ENCODE measurements around the gene GALNT18. TPM values are rescaled to one million over a fixed set of nuclear protein-coding genes. Genes with fewer than 3 reads are reported as not detected.

Gene GALNT18
- total RNA-seq, 1 donor from 2014 or later: 5.5 TPM

DNA sequence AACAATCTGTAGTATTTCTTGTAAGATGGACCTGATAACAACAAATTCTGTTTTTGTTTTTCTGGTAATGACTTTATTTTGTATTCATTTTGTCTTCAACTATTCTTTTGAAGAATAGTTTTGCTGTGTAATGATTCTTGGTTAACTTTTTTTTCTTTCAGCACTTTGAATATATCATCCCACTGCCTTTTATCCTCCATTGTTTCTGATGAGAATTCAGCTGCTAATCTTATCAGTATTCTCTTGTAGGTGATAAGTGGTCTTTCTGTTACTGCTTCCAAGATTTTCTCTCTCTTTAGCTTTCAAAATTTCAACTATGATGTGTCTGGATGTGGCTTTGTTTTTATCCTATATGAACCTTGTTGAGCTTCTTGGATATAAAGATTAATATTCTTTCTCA lies 21.5 kb downstream of the GALNT18 start:
- no peaks in the 10 kb centered on the region for H3K4me1 Mint-ChIP-seq (ENCODE audit: low read depth)
- no peaks in the 10 kb centered on the region for H3K9me3 Mint-ChIP-seq
- H3K27ac Mint-ChIP-seq: no peak overlapping the region
- no peak for DNase-seq (ENCODE audit: low spot score)
- H3K4me3 Mint-ChIP-seq (ENCODE audit: low read depth): no peak overlapping the region
- H3K27me3 Mint-ChIP-seq (ENCODE audit: low read depth): peaks cover 7% of the 10 kb centered on the region
- no peaks in the 10 kb centered on the region for H3K36me3 Mint-ChIP-seq (ENCODE audit: low read depth)
- intact Hi-C loops (cut with micrococcal nuclease): no loop called here

DNA sequence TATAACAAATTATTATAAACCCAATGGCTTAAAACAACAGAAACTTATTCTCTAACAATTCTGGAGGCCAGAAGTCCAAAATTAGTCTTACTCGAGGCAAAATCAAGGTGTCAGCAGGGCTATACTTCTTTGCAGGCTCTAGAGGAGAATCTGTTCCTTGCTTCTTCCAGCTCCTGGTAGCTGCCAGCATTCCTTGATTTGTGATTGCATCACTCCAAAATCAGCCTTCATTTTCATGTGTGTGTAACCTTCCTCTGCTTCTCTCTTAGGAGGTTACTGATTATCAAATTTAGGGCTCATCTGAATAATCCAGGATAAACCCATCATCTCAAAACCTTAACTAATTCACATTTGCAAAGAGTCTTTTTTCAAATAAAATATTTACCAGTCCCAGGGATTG lies 23.6 kb downstream of the GALNT18 start:
- Mint-ChIP-seq H3K4me1 (ENCODE audit: low read depth) (no peaks in the 10 kb centered on the region), H3K36me3 (ENCODE audit: low read depth) (no peaks in the 10 kb centered on the region), H3K4me3 (ENCODE audit: low read depth) (no peak overlapping the region), H3K27me3 (ENCODE audit: low read depth) (peaks cover 7% of the 10 kb centered on the region), H3K9me3 (no peaks in the 10 kb centered on the region), H3K27ac (no peak overlapping the region)
- no peak for DNase-seq (ENCODE audit: low spot score)
- intact Hi-C loops (cut with micrococcal nuclease): no loop called here

DNA sequence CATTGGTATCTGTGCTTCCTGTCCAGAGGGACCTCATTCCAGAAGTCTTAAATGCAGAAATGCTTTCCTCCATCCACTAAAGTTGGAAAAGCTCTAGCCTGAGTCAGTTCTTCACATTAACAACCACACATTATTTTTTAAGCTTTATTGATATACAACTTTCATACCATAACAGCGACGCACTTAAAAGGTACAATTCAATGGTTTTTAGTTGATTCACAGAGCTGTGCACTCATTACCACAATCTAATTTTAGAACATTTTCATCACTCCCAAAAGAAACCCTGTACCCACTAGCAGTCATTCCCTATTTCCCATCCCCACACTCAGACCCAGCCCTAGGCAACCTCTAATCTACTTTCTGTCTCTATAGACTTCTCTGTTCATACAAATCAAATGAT lies 27.6 kb downstream of the GALNT18 start:
- no peaks in the 10 kb centered on the region for H3K9me3 Mint-ChIP-seq
- H3K4me1 Mint-ChIP-seq (ENCODE audit: low read depth): no peaks in the 10 kb centered on the region
- H3K36me3 Mint-ChIP-seq (ENCODE audit: low read depth): no peaks in the 10 kb centered on the region
- H3K27ac Mint-ChIP-seq: no peak overlapping the region
- DNase-seq (ENCODE audit: low spot score): no peak
- intact Hi-C loops (cut with micrococcal nuclease): no loop called here
- no peak overlapping the region for H3K4me3 Mint-ChIP-seq (ENCODE audit: low read depth)
- H3K27me3 Mint-ChIP-seq (ENCODE audit: low read depth): peaks cover 9% of the 10 kb centered on the region

DNA sequence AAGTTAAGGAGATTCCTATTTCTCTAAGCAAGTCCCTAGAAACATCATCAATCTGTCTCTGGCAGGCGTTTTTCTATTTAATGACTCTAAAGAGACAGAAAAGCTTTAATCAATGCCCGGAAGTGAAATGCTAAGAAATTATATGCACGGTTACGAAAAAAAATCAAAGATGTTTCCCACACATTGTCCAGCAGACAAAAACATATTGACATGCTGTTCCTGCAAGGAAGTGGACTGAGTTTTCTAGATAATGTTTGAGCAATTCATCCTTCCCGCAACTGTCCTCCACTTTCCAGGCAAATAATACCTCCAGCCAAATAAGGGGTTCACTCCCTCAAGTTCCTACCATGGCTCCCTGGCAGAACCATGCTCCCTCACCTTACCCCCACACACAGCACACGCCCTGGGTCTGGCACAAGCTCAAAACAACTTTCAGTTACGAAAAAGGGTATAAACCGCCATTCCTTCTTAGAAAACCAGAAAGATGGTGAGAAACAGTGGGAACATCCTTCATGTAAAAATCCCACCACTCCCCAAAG lies 29.6 kb downstream of the GALNT18 start:
- Mint-ChIP-seq H3K27me3 (ENCODE audit: low read depth) (peaks cover 10% of the 10 kb centered on the region), H3K9me3 (no peaks in the 10 kb centered on the region), H3K27ac (no peak overlapping the region), H3K36me3 (ENCODE audit: low read depth) (no peaks in the 10 kb centered on the region), H3K4me1 (ENCODE audit: low read depth) (no peaks in the 10 kb centered on the region), H3K4me3 (ENCODE audit: low read depth) (no peak overlapping the region)
- DNase-seq (ENCODE audit: low spot score): no peak
- intact Hi-C loops (cut with micrococcal nuclease): no loop called here

DNA sequence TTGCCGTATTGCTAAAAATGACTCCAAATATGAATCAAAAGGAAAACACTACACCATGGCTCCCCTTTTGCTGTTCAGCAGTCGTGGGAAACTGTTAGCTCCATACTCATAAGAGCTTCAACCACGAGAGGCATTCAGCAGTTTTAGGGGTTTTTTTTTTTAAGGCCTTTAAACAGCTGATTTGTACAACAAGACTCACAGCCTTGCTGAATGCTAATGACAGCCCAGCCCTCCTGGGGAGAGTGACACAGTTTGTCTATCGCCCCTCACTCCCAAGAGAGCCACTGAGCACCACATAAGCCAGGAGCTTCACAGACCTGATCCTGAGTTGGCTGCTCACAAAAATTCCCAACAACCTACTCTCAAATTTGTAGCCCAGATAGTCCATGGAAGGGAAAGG lies 32.4 kb downstream of the GALNT18 start:
- H3K27ac Mint-ChIP-seq: no peak overlapping the region
- intact Hi-C loops (cut with micrococcal nuclease): no loop called here
- DNase-seq (ENCODE audit: low spot score): no peak
- peaks cover 7% of the 10 kb centered on the region for H3K27me3 Mint-ChIP-seq (ENCODE audit: low read depth)
- no peaks in the 10 kb centered on the region for H3K9me3 Mint-ChIP-seq
- no peaks in the 10 kb centered on the region for H3K36me3 Mint-ChIP-seq (ENCODE audit: low read depth)
- H3K4me1 Mint-ChIP-seq (ENCODE audit: low read depth): no peaks in the 10 kb centered on the region
- no peak overlapping the region for H3K4me3 Mint-ChIP-seq (ENCODE audit: low read depth)

DNA sequence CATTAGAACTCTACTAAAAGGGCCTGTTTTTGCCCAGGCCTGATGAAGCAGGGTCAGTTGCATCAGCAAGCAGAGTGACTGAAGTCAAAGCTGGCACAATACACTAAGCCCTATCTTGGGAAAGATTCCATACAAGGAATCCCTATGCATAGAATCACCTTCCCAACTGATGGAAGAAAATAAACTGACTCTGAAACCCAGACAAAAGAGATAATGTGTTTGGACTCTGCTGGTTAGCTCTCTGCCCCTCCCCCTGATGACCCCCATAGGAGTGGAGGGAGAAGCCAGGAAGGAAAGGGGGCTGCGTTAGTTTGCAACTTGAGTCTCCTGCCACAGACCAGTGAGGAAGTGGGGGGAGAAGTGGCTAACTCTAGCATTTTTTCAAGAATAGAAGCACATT lies 32.9 kb downstream of the GALNT18 start:
- Mint-ChIP-seq H3K9me3 (no peaks in the 10 kb centered on the region), H3K4me3 (ENCODE audit: low read depth) (no peak overlapping the region), H3K36me3 (ENCODE audit: low read depth) (no peaks in the 10 kb centered on the region), H3K27ac (no peak overlapping the region), H3K4me1 (ENCODE audit: low read depth) (no peaks in the 10 kb centered on the region), H3K27me3 (ENCODE audit: low read depth) (peaks cover 7% of the 10 kb centered on the region)
- intact Hi-C loops (cut with micrococcal nuclease): no loop called here
- no peak for DNase-seq (ENCODE audit: low spot score)

DNA sequence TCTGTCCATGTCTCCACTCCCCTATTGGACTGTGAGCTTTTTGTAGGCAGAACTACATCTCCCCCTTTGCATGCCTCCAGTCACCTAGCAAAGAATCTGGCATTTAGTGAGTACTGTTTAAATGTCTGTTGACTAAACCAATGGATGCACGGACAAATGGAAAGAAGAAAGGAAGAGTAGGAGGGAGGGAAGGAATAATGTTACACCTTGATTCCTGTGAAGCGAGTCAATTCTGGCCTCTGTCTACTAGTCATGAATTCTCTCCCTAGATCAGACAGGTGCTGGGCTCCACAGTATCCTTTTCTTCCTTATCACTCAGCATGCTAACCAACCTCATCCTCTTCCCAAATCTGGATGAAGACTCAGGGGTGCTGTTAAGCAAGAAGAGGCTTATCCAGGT lies 33.6 kb downstream of the GALNT18 start:
- H3K36me3 Mint-ChIP-seq (ENCODE audit: low read depth): no peaks in the 10 kb centered on the region
- H3K4me3 Mint-ChIP-seq (ENCODE audit: low read depth): no peak overlapping the region
- DNase-seq (ENCODE audit: low spot score): no peak
- H3K27ac Mint-ChIP-seq: no peak overlapping the region
- no peaks in the 10 kb centered on the region for H3K4me1 Mint-ChIP-seq (ENCODE audit: low read depth)
- H3K9me3 Mint-ChIP-seq: no peaks in the 10 kb centered on the region
- H3K27me3 Mint-ChIP-seq (ENCODE audit: low read depth): peaks cover 11% of the 10 kb centered on the region
- intact Hi-C loops (cut with micrococcal nuclease): no loop called here

DNA sequence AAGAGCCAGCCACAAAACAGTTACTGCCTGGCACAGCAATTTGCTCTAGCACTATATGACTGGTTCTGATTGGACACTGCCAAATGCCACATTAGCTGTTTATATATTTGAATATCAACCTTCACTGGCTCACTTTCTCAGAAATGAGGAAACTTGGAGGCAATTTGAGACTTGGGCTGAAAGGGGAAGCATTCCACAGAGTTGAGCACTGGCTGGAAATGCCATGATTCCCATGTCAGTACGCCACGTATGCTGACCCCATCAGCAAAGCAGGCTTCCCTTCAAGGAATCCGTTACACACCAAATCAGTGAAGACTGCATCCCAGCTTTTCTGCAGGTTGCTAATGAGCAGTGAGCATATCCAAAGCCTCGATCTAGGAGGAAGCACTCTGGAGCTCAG lies 34.7 kb downstream of the GALNT18 start:
- Mint-ChIP-seq H3K4me1 (ENCODE audit: low read depth) (no peaks in the 10 kb centered on the region), H3K4me3 (ENCODE audit: low read depth) (no peak overlapping the region), H3K27ac (no peak overlapping the region), H3K9me3 (no peaks in the 10 kb centered on the region), H3K36me3 (ENCODE audit: low read depth) (no peaks in the 10 kb centered on the region), H3K27me3 (ENCODE audit: low read depth) (peaks cover 11% of the 10 kb centered on the region)
- intact Hi-C loops (cut with micrococcal nuclease): no loop called here
- no peak for DNase-seq (ENCODE audit: low spot score)

DNA sequence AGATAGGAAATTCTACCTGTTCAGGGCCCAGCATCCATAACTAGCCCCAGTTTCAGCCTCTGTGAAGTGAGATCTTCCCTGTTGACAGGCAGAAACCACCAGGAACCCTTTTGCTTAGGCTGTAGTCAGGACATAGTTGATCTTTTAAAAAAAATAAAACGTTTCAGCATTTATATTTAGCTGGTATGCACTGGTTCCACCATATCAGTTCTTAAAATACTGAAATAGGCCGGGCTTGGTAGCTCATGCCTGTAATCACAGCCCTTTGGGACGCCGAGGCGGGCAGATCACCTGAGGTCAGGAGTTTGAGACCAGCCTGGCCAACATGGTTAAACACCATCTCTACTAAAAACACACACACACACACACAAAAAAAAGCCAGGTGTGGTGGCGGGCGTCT lies 35.3 kb downstream of the GALNT18 start:
- no peaks in the 10 kb centered on the region for H3K4me1 Mint-ChIP-seq (ENCODE audit: low read depth)
- no peak for DNase-seq (ENCODE audit: low spot score)
- intact Hi-C loops (cut with micrococcal nuclease): no loop called here
- peaks cover 11% of the 10 kb centered on the region for H3K27me3 Mint-ChIP-seq (ENCODE audit: low read depth)
- H3K36me3 Mint-ChIP-seq (ENCODE audit: low read depth): no peaks in the 10 kb centered on the region
- no peak overlapping the region for H3K4me3 Mint-ChIP-seq (ENCODE audit: low read depth)
- H3K9me3 Mint-ChIP-seq: no peaks in the 10 kb centered on the region
- H3K27ac Mint-ChIP-seq: no peak overlapping the region

DNA sequence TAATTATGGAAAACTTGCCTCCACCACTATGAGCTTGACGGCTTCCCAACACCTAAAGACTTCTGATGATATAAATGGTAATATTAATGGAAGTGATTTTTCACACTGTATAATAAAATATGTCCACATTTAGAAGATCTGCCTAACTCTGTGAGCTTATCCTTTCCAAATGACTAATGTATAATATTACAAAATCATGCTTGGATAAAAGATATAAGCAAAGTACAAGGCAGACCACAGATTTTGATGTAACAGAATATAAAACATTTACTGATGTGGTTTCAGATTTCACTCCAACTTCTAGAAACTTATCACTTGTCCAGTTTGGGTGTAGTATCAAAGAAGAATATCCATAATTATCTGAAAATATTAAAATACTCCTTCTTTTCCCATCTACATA lies 36.9 kb downstream of the GALNT18 start:
- Mint-ChIP-seq H3K4me1 (ENCODE audit: low read depth) (no peaks in the 10 kb centered on the region), H3K9me3 (no peaks in the 10 kb centered on the region), H3K4me3 (ENCODE audit: low read depth) (no peak overlapping the region), H3K36me3 (ENCODE audit: low read depth) (no peaks in the 10 kb centered on the region), H3K27me3 (ENCODE audit: low read depth) (peaks cover 9% of the 10 kb centered on the region), H3K27ac (no peak overlapping the region)
- intact Hi-C loops (cut with micrococcal nuclease): no loop called here
- no peak for DNase-seq (ENCODE audit: low spot score)

DNA sequence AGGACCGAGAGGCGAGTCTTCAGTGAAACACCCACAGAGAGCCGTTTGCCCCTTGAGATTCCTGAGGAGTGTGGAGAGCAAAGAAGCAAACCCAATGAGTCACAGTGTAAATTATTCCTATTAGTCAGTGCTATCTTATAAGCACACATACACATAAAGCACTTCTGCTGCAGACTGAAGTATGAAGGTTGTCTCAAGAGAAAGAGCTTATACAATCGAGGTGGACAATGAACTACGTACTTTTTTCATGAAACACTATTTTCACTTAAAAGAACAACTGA lies 37.3 kb downstream of the GALNT18 start:
- H3K36me3 Mint-ChIP-seq (ENCODE audit: low read depth): no peaks in the 10 kb centered on the region
- intact Hi-C loops (cut with micrococcal nuclease): no loop called here
- no peak overlapping the region for H3K4me3 Mint-ChIP-seq (ENCODE audit: low read depth)
- H3K27ac Mint-ChIP-seq: no peak overlapping the region
- peaks cover 9% of the 10 kb centered on the region for H3K27me3 Mint-ChIP-seq (ENCODE audit: low read depth)
- H3K4me1 Mint-ChIP-seq (ENCODE audit: low read depth): no peaks in the 10 kb centered on the region
- DNase-seq (ENCODE audit: low spot score): no peak
- H3K9me3 Mint-ChIP-seq: no peaks in the 10 kb centered on the region

DNA sequence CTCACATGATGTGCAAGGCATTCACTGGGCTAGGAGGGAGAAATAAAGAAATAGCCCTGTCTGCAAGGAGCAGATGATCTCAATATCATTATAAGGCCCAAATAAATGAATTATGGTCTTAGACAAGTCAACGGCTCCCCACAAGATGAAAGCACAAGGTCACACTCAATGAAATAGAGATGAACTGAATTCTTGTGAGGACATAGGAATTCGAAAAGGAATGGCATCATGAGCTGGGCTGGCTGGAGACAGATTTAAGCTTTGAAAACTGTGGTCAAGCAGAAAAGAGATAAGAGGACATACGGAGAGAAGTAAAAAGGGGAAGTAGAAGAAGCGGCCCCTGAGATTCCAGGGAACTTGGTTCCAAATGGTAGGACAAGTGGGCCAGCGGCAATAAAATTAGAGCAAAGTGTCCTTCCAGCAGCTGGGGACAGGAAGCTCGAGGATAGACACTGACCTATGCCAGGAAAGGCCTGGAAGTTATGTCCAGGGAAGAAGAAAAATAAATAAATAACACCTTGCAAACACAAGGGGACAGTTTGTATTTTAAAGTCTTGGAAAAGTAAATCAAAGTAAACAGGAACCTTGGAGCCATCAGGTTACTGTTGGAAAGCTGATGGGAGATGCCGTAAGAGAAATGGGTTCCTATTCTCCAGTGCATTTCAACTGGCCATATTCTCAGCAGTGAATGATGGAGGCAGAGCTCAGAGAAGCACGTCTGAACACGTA lies 37.8 kb downstream of the GALNT18 start:
- no peaks in the 10 kb centered on the region for H3K4me1 Mint-ChIP-seq (ENCODE audit: low read depth)
- DNase-seq (ENCODE audit: low spot score): no peak
- no peaks in the 10 kb centered on the region for H3K36me3 Mint-ChIP-seq (ENCODE audit: low read depth)
- intact Hi-C loops (cut with micrococcal nuclease): no loop called here
- peaks cover 9% of the 10 kb centered on the region for H3K27me3 Mint-ChIP-seq (ENCODE audit: low read depth)
- no peak overlapping the region for H3K27ac Mint-ChIP-seq
- no peaks in the 10 kb centered on the region for H3K9me3 Mint-ChIP-seq
- no peak overlapping the region for H3K4me3 Mint-ChIP-seq (ENCODE audit: low read depth)

DNA sequence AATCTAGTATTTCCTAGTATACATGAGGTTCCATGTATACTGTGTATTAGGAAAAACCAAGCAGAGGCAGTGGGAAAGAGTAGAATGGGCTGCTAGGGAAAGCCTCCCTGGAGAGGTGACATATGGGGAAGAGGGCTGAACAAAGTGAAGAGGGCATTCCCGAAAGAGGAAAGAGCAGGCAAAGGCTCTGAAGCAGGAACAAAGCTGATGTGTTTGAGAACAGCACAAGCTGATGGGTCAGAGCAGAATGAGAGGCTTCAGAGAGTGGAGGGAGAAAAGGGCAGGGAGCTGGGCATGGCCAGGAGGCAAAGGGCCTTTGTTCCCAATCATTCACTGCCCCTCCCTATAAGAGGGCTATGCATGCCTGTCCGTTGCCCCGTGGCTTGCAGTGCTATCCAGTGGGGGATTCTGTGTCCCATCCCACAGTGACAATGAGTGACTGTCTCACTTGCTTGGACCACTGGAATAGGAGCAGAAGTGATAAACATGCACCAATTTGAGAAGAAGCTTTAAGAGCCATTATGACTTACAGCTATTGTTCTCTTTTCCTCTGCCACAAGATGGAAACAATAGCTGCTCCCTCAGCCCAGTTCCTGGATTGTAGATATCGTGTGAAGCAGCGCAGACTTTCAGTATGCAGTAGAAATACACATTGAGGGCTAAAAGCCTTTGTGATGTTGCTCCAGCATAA lies 39.6 kb downstream of the GALNT18 start:
- Mint-ChIP-seq H3K27ac (no peak overlapping the region), H3K4me3 (ENCODE audit: low read depth) (no peak overlapping the region), H3K27me3 (ENCODE audit: low read depth) (peaks cover 5% of the 10 kb centered on the region), H3K9me3 (no peaks in the 10 kb centered on the region), H3K36me3 (ENCODE audit: low read depth) (no peaks in the 10 kb centered on the region), H3K4me1 (ENCODE audit: low read depth) (peaks cover 5% of the 10 kb centered on the region)
- no peak for DNase-seq (ENCODE audit: low spot score)
- intact Hi-C loops (cut with micrococcal nuclease): no loop called here
